HuH-7.5 (cell line): Measurements from ENCODE around the gene NCSTN.

Source experiments
- DNase-seq: peaks from one replicate; pipeline ENCODE4 v3.0.0; 2011; ENCODE audit warnings: low spot score

Gene NCSTN

GRCh38 chr1:160352555-160352954, 9.4 kb downstream of the NCSTN start:
- DNase-seq = no peak

DNA sequence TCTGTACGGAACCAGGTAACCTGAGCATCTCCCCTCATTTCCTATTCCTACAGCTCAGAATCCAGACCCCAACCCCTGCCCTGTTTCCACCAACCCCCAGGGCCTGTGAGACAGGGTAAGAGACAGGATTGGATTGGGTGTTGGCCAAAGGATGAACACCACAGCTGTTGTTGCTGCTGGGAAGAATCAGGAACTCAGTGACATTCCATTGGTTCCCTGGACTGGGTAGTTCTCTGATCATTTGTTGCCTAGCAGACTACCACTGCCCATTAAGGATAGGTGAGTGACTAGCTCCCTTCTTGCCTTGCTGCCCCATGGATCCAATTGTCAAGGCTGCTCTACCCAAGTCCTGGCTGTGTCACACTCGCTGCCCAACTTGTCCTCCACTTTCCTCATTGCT, 10.0 kb downstream of the NCSTN start:
- DNase-seq = no peak

GRCh38 chr1:160354388-160354985, 11.3 kb downstream of the NCSTN start:
- DNase-seq = peak; percentile 21

DNA sequence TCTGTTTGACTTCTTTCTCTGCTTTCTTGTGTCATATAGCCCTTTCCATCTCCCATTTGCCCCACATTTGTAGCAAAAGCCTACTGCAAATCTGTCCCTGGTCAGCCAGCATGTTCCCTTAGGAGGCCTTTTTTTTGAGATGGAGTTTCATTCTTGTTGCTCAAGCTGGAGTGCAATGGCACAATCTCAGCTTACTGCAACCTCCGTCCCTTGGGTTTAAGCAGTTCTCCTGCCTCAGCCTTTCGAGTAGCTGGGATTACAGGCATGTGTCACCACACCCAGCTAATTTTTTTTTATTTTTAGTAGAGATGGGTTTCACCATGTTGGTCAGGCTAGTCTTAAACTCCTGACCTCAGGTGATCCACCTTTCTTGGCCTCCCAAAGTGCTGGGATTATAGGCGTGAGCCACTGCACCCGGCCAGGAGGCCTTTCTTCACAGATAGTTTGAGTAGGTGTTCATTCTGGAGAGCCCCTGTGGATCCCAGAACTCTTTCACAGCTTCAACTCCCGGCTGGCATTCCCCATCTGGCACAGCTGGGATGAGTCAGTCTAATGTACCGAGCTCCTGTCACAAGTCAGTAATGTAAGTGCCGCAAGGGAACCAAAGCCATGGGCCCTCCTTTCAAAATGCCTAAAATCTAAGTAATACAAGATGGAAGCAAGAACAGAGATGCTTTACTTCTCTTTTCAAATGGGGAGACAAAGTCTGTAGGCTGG, 14.3 kb downstream of the NCSTN start:
- no peak for DNase-seq

- no peak for DNase-seq
Measured at GRCh38 chr1:160358073-160358472, 14.9 kb downstream of the NCSTN start.

DNA sequence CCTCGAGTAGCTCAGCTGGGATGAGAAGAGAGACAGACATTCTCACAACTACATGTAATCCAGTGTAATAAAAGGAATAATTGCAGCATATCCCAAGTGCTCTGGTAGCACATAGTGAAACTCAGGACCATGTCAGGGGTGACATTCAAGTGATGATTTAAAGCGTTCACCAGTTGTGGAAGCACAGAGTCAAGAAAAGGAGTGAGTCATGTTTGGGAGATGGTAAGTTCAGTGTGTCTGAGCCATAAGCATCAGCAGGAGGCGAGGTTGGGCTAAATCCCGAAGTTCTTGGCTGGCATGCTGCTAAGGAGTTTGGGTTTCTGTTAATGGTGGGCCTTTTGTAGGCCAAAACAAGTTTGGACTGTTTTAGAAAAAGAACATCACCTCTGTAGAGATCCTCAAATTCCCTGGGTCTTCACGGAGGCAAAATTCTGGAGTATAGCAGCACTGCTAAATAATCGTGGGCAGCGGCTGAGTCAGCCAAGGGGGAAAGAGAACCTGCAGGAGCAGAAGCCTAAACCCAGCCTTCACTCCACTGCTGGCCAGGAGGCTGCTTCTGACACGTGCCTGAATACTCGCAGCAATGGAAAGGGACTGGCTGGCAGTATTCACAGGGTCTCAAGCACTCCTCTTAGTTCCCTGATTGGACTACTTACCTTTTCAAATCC, 16.5 kb downstream of the NCSTN start:
- no peak for DNase-seq

GRCh38 chr1:160360227-160360695, 17.1 kb downstream of the NCSTN start:
- DNase-seq = no peak

- no peak for DNase-seq
Measured at GRCh38 chr1:160361199-160361598, 18.0 kb downstream of the NCSTN start.

GRCh38 chr1:160361814-160362167, 18.6 kb downstream of the NCSTN start:
- DNase-seq = no peak

DNA sequence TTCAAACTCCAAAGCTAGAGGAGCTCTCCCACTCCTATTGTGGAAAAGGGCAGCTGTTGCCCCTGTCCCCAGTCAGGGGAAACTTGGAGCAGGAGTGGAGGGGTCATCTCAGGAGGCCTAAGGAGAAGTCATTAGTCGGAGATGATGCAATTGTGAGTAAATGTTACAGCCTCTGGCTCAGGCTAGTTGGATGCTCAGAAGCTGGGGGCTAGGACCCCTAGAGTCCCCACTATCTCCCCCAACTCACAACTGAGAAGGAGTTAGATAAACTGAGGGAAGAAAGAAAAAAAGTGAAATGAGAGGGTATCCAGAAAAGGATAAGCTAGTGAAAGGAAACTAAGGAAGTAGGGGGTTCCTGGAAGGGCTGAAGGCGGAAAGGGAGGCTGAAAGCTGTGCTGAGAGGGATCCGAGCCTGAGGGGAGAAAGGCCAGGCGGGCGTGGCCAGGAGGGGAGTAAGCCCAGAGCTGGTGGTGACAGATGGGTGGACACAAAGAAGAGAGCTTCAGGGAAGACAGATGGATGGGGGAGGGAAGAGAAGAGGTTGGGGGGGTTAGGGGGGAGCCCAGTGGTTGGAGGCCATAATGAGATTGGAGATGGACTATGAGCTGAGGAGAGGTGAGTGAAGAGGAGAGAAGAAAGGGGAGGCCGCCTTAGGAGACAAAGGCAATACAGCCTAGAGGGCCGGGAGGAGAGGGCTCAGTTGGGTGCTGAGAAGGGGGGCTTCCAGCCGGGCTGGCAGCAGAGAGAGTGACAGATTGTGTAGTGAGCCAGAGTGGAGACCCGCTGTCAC, 19.2 kb downstream of the NCSTN start:
- DNase-seq = no peak

DNA sequence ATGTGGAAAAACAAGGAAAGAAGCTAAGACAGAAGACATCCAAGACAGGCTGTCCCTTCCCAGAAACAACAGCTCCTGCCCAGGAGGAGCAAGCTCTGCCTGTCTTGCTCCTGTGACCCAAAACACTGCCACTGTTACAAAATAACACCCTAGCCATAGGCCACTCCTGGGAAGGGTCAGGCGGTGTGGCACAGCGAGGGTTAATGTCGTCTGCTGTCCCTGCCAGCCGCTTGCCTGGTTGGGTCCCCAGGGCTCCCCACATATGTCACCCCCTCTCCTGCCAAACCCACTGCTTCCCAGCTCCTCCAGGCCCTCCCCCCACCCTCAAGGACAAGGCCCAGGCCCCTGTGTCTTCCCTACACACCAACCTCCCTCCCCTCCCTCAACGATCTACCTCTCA, 19.8 kb downstream of the NCSTN start:
- DNase-seq = no peak

DNA sequence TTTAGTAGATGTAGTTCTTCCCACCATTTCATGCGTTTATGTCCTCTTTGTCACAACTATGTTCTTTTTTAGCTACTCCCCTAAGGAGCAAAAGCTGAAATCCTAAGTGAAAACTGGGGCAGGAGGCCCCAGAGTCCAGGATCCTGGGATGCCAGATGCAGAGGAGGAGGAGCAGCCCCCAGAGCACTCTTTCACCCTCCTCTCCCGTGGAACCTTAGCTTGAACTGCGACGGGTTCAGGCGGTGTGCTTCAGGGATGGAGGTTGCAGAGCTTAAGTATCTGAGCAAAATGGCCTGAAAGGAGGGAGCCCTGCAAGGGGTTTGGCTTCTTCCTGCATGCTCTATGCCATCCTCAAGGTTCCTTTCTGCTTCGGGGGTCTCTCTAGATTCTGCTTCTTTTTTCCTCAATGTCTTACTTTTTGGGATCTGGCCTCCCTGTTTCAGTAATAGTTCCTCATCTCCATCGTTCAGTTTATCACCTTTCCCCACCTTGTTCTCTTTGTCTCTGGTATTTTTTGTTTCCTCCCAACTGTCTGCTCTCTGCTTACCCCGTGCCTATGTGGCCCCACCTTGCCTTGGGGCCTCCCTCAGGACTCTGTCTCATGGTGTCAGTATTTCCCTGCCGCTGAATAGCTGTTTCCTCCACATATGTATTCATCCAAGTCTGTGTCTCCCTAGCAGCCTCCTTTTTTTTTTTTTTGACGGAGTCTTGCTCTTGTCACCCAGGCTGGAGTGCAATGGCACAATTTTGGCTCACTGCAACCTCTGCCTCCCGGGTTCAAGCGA, 21.0 kb downstream of the NCSTN start:
- DNase-seq = no peak

GRCh38 chr1:160365325-160365724, 22.1 kb downstream of the NCSTN start:
- no peak for DNase-seq

DNA sequence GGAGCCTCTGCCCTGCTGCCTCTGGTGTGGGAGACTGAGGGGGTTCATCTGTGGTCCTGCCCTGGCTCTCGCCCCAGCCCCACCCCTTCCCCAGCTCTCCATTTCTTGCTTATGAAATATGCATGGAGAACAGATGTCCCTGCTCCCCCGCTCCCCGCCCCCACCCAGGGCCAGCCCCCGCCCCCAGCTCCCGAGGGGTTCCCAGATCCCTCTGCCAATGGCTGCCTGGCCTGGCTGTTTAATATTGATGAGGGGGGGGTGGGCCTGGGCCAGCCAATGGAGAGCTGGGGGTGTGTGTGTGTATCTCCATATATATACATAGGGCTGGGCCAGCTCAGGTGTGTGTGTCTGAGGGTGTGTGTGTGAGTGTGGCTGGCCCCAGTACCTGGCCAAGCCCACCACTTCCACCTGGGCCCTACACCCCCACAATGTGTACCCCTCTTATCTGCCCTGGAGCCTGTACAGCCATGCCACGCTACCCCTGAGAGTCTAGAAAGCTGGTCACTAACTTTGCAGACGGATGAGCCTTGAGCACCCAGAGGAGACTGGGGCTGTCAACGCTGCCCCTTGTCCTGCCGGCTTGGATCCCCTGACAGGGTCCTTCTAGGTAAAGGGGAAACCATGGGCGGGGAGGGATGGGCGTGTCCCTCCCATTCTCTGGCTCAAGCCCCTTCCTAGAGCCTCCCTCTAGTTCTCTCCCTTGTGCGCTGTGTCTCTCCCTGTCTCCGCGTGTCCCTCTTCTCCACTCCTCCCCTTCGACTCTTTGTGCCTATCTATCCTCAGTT, 23.7 kb downstream of the NCSTN start, which contains the start of gene NHLH1:
Gene NHLH1, plus strand, starts transcription at position 341 of the 785 bp plus-strand sequence. CDS start 3,661 bp downstream, outside the sequence.
- DNase-seq = no peak

- no peak for DNase-seq
Measured at GRCh38 chr1:160367516-160367900, 24.3 kb downstream of the NCSTN start.

DNA sequence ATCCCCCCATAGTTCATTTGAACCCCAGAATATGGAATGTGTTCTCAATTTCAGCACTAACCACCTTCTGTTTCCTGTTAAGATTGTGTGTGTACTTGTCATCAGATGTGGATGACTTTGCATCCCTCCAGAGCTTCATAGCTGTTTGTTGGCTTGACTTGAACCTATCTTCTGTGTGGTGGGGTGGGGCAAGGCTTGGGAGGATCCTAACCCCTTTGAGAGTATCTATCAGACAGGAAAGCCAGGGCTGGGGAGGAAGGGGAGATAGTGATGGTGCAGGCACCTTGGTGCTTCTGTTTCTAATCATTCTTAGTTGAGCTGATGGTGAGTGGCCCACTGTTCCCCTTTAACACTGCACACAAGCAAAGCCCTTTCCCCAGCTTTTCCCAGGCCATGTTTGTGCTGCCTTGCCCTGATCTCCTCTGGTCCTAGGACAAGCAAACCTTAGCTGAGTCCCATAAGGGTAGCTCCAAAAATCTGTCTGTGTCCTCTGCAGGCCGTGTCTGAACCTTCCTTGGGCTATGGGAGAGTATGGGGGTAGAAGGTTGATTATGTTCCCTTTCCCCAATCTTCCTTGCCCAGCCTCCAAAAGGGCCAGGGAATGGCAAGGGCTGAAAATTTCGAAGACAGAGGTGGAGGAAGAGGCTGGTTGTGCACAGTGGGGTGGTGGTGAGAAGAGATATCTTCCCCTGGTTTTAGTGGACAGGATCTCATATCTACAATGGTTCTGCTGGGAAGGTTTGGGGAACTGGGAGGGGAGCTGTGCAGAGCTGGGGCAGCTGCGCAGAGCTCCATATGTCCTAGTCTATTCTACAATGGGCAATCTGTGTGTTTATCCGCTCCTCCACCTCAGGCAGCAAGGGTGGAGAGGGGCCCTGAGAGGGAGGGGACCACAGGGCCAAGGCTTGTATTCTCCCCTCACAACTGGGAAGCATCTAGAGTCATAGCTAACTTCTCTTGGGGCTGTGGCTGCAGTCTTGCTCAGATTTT, 25.0 kb downstream of the NCSTN start:
- DNase-seq = no peak

GRCh38 chr1:160369087-160369486, 25.9 kb downstream of the NCSTN start:
- no peak for DNase-seq

- no peak for DNase-seq
Measured at GRCh38 chr1:160370561-160371345, 27.6 kb downstream of the NCSTN start.

GRCh38 chr1:160371346-160371631, 28.1 kb downstream of the NCSTN start:
- DNase-seq = no peak
